Astrocyte (in vitro differentiated cells and primary cell): ENCODE data around the gene KNDC1. TPM values are rescaled to one million over a fixed set of nuclear protein-coding genes. Genes with fewer than 3 reads are reported as not detected.

ENCODE experiments used
- DNase-seq: peaks from one replicate; pipeline ENCODE4 v3.0.0-alpha.2; 2010; ENCODE audit warnings: low read depth
- FAIRE-seq: peaks from 2 replicates; lab custom pipeline; 2011; peaks lifted over from hg19 to GRCh38; lab: Jason Lieb, UNC
- H2AFZ ChIP-seq: 2 replicates; pipeline ENCODE4 v1.6.0; 2012; ENCODE audit warnings: low read depth, low read length, inconsistent platforms
- H3K27ac ChIP-seq: 2 replicates; pipeline ENCODE4 v1.5.1; 2011; ENCODE audit warnings: low read depth, low read length, inconsistent platforms
- H3K27me3 ChIP-seq: 2 replicates; pipeline ENCODE4 v1.6.0; 2011; ENCODE audit warnings: low read length, inconsistent platforms; ENCODE audit not compliant: insufficient read depth
- H3K36me3 ChIP-seq: 2 replicates; pipeline ENCODE4 v1.5.1; 2011; ENCODE audit warnings: low read length, inconsistent platforms; ENCODE audit not compliant: insufficient read depth
- H3K4me1 ChIP-seq: 2 replicates; pipeline ENCODE4 v1.5.1; 2011; ENCODE audit warnings: low read length, inconsistent platforms; ENCODE audit not compliant: insufficient read depth
- H3K4me2 ChIP-seq: 2 replicates; pipeline ENCODE4 v1.6.0; 2012; ENCODE audit warnings: low read length, inconsistent platforms
- H3K4me3 ChIP-seq: 2 replicates; pipeline ENCODE4 v1.5.1; 2011; ENCODE audit warnings: low read depth, mild to moderate bottlenecking, low read length, inconsistent platforms; ENCODE audit not compliant: insufficient read depth
- H3K79me2 ChIP-seq: 2 replicates; pipeline ENCODE4 v1.6.0; 2012; ENCODE audit warnings: mild to moderate bottlenecking, low read length, inconsistent platforms; ENCODE audit not compliant: insufficient read depth
- H3K9ac ChIP-seq: 2 replicates; pipeline ENCODE4 v1.6.0; 2012; ENCODE audit warnings: mild to moderate bottlenecking, low read length, inconsistent platforms
- H3K9me3 ChIP-seq: 2 replicates; pipeline ENCODE4 v1.5.1; 2012; ENCODE audit warnings: low read depth, mild to moderate bottlenecking, low read length, inconsistent platforms; ENCODE audit not compliant: insufficient read depth
- H4K20me1 ChIP-seq: 2 replicates; pipeline ENCODE4 v1.6.0; 2012; ENCODE audit warnings: low read length, inconsistent platforms; ENCODE audit not compliant: insufficient read depth
- H3K27ac Mint-ChIP-seq: one replicate; pipeline ENCODE4 v1.8.0; 2021; ENCODE audit warnings: mild to moderate bottlenecking, mixed read lengths; ENCODE audit not compliant: unreplicated experiment
- H3K27me3 Mint-ChIP-seq: one replicate; pipeline ENCODE4 v1.8.0; 2021; ENCODE audit warnings: low read depth, mixed read lengths; ENCODE audit not compliant: unreplicated experiment
- H3K36me3 Mint-ChIP-seq: one replicate; pipeline ENCODE4 v1.8.0; 2021; ENCODE audit warnings: low read depth, mixed read lengths; ENCODE audit not compliant: unreplicated experiment
- H3K4me1 Mint-ChIP-seq: one replicate; pipeline ENCODE4 v1.8.0; 2021; ENCODE audit warnings: low read depth, mixed read lengths; ENCODE audit not compliant: unreplicated experiment
- H3K4me3 Mint-ChIP-seq: one replicate; pipeline ENCODE4 v1.8.0; 2021; ENCODE audit warnings: mild to moderate bottlenecking, moderate library complexity, mixed read lengths; ENCODE audit not compliant: unreplicated experiment
- H3K9me3 Mint-ChIP-seq: one replicate; pipeline ENCODE4 v1.8.0; 2021; ENCODE audit warnings: mild to moderate bottlenecking, mixed read lengths; ENCODE audit not compliant: unreplicated experiment
- CTCF ChIP-seq: IDR thresholded peaks from 2 replicates; pipeline ENCODE4 v1.5.1; 2011; ENCODE audit warnings: low read depth, mild to moderate bottlenecking, inconsistent platforms, low read length, moderate library complexity; ENCODE audit not compliant: insufficient read depth
- EZH2 ChIP-seq: IDR thresholded peaks from 2 replicates; pipeline ENCODE4 v1.6.1; 2012; ENCODE audit warnings: mild to moderate bottlenecking, low read length, inconsistent platforms; ENCODE audit not compliant: insufficient read depth
- total RNA-seq: library from RNA; stranded (reverse); gene quantifications from 2 replicates; pipeline ENCODE4 v1.2.1, GENCODE V29; 2021

Gene KNDC1
- total RNA-seq, 1 donor from 2014 or later, result 2.6 TPM

GRCh38 chr10:133224076-133224475, 64.1 kb downstream of the KNDC1 start:
- TF ChIP-seq CTCF, result no peak
- TF ChIP-seq EZH2, result no peak
- no peak overlapping the region for H3K4me3 ChIP-seq
- H3K79me2 ChIP-seq, result no peaks in the 10 kb centered on the region
- H3K36me3 ChIP-seq, result no peaks in the 10 kb centered on the region
- no peaks in the 10 kb centered on the region for H3K9me3 ChIP-seq
- no peak overlapping the region for H3K27ac Mint-ChIP-seq
- DNase-seq (no peak), FAIRE-seq (no peak)
- H3K27me3 ChIP-seq, result peaks cover 18% of the 10 kb centered on the region
- no peak overlapping the region for H3K27ac ChIP-seq
- no peak overlapping the region for H3K4me3 Mint-ChIP-seq
- peaks cover 3% of the 10 kb centered on the region for H3K9me3 Mint-ChIP-seq
- H3K4me1 Mint-ChIP-seq, result peaks cover 5% of the 10 kb centered on the region
- H2AFZ ChIP-seq, result no peak overlapping the region
- H3K9ac ChIP-seq, result no peak overlapping the region
- H3K27me3 Mint-ChIP-seq, result peaks cover 53% of the 10 kb centered on the region
- H4K20me1 ChIP-seq, result no peaks in the 10 kb centered on the region
- H3K36me3 Mint-ChIP-seq, result no peaks in the 10 kb centered on the region
- no peaks in the 10 kb centered on the region for H3K4me1 ChIP-seq
- no peak overlapping the region for H3K4me2 ChIP-seq

GRCh38 chr10:133224756-133225372, 64.8 kb downstream of the KNDC1 start:
- Histone ChIP-seq H2AFZ (no peak overlapping the region), H3K27me3 (peaks cover 20% of the 10 kb centered on the region), H3K79me2 (no peaks in the 10 kb centered on the region), H3K36me3 (no peaks in the 10 kb centered on the region), H3K27ac (no peak overlapping the region), H3K4me1 (no peaks in the 10 kb centered on the region), H3K9me3 (no peaks in the 10 kb centered on the region), H3K9ac (no peak overlapping the region), H4K20me1 (no peaks in the 10 kb centered on the region), H3K4me2 (no peak overlapping the region), H3K4me3 (no peak overlapping the region)
- FAIRE-seq (no peak), DNase-seq (no peak)
- Mint-ChIP-seq H3K36me3 (no peaks in the 10 kb centered on the region), H3K4me3 (no peak overlapping the region), H3K27ac (no peak overlapping the region), H3K27me3 (peaks cover 53% of the 10 kb centered on the region), H3K4me1 (peaks cover 5% of the 10 kb centered on the region), H3K9me3 (peaks cover 5% of the 10 kb centered on the region)
- TF ChIP-seq EZH2 (no peak), CTCF (no peak)

- no peak overlapping the region for H3K27ac ChIP-seq
- no peaks in the 10 kb centered on the region for H3K4me1 ChIP-seq
- no peak for TF ChIP-seq EZH2
- H3K9ac ChIP-seq, result no peak overlapping the region
- H4K20me1 ChIP-seq, result no peaks in the 10 kb centered on the region
- Mint-ChIP-seq H3K27me3 (peaks cover 53% of the 10 kb centered on the region), H3K27ac (peak overlapping the region; percentile 41), H3K4me3 (no peak overlapping the region), H3K4me1 (peaks cover 5% of the 10 kb centered on the region), H3K36me3 (no peaks in the 10 kb centered on the region), H3K9me3 (peaks cover 5% of the 10 kb centered on the region)
- H3K9me3 ChIP-seq, result no peaks in the 10 kb centered on the region
- peaks cover 20% of the 10 kb centered on the region for H3K27me3 ChIP-seq
- no peaks in the 10 kb centered on the region for H3K36me3 ChIP-seq
- no peak overlapping the region for H2AFZ ChIP-seq
- H3K4me2 ChIP-seq, result no peak overlapping the region
- FAIRE-seq (no peak), DNase-seq (no peak)
- no peaks in the 10 kb centered on the region for H3K79me2 ChIP-seq
- H3K4me3 ChIP-seq, result no peak overlapping the region
These were observed 65.7 kb downstream of the KNDC1 start for GRCh38 chr10:133225707-133226191.
